ENCODE measurements around the gene YPEL1.
A peak's percentile ranks its signal among the peaks of the same experiment; 100 is the strongest.
"Not testable (repeated sequence)": the region's sequence is repeated elsewhere in the genome, so short reads cannot be mapped to it uniquely, and the experiment has no call there.

YPEL1 gene

DNA sequence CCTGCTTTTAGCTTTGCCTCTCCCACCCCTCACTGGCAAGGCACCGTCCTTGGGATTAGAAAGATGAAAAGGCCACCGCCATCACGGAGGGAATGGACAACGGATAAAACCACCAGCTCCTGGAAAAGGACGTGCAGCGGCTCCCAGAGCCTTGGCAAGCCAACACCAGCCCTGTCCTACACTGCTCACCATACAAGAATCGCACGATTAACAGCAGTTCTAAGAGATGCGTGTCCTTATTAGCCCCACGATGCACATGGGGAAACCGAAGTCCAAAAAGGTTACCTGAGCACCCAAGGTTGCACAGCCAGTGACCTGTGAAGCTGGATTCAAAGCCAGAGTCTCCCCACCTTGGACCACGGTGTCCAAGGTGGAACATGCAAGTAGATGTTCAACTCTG, 7.3 kb downstream of the YPEL1 start:
- no peak overlapping the region for H3K4me3 ChIP-seq (ENCODE audit: low read depth, low read length)
- TF ChIP-seq, protein P1, sequence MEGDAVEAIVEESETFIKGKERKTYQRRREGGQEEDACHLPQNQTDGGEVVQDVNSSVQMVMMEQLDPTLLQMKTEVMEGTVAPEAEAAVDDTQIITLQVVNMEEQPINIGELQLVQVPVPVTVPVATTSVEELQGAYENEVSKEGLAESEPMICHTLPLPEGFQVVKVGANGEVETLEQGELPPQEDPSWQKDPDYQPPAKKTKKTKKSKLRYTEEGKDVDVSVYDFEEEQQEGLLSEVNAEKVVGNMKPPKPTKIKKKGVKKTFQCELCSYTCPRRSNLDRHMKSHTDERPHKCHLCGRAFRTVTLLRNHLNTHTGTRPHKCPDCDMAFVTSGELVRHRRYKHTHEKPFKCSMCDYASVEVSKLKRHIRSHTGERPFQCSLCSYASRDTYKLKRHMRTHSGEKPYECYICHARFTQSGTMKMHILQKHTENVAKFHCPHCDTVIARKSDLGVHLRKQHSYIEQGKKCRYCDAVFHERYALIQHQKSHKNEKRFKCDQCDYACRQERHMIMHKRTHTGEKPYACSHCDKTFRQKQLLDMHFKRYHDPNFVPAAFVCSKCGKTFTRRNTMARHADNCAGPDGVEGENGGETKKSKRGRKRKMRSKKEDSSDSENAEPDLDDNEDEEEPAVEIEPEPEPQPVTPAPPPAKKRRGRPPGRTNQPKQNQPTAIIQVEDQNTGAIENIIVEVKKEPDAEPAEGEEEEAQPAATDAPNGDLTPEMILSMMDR (IDR thresholded peaks at IDR 0.05; ENCODE audit: low read depth, low read length) = no peak

DNA sequence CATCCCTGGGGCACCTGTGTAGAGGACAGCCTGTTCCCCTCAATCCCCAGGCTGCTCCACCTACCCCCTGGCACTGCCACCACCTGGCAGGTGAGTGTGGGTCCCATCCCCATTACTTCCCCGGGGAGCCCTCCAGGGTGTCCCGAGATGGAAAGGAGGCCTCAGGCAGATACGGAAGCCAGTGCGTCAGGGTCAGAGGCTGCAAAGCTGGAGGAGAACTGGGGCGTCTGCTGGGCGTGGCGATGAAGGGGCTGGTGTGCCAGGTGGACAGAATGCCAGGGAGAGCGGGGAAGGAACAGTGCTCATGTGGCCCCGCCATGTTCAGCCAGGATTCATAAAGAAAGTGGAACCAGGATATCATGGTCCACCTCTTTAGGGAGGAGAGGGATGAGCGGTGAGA, 7.8 kb downstream of the YPEL1 start:
- TF ChIP-seq, protein P1 (IDR thresholded peaks at IDR 0.05; ENCODE audit: low read depth, low read length) = no peak
- no peak overlapping the region for H3K4me3 ChIP-seq (ENCODE audit: low read depth, low read length)

DNA sequence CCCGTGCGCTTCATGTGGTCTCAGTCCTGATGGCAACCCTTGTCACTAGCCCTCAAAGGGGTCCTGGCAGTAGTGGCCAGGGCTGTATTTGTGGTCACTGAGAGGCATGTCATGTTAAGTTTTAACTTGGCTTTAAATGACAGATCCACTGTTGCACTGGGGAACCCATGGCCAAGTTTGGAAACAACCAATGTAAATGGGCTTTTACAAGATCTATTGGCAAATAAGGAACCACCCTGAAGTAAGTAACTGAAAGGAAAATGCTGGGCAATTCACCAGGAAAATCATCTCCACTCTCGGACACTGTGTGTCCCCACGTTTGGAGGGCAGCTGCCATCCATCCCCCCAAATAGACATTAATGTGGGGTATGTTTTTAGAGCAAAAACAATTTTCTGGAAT, 8.4 kb downstream of the YPEL1 start:
- TF ChIP-seq, protein P1 (IDR thresholded peaks at IDR 0.05; ENCODE audit: low read depth, low read length) = no peak

DNA sequence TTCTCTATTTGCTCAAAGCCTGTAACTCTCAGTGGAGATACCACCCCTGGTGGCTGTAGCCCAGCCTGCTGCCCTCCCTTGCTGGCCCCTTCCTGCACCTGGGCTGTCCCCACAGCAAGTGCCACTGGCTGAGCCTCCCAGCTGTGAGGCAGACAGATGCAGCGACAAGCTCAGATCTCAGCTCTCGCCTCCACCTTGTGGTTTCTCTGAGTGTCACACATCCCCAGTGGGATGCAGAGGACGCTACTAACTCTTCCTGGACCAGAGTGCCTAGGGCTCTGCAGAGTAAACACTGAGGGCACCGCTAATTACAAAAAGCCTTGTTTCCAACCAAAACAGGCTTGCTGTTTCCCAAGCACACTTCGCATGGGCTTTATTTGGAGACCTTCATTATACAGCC, 8.9 kb downstream of the YPEL1 start:
- TF ChIP-seq, protein P1 (IDR thresholded peaks at IDR 0.05; ENCODE audit: low read depth, low read length) = peak; percentile 25

More for the DNA sequence above, 8.4 kb downstream of the YPEL1 start:
- no peak overlapping the region for H3K4me3 ChIP-seq (ENCODE audit: low read depth, low read length)

DNA sequence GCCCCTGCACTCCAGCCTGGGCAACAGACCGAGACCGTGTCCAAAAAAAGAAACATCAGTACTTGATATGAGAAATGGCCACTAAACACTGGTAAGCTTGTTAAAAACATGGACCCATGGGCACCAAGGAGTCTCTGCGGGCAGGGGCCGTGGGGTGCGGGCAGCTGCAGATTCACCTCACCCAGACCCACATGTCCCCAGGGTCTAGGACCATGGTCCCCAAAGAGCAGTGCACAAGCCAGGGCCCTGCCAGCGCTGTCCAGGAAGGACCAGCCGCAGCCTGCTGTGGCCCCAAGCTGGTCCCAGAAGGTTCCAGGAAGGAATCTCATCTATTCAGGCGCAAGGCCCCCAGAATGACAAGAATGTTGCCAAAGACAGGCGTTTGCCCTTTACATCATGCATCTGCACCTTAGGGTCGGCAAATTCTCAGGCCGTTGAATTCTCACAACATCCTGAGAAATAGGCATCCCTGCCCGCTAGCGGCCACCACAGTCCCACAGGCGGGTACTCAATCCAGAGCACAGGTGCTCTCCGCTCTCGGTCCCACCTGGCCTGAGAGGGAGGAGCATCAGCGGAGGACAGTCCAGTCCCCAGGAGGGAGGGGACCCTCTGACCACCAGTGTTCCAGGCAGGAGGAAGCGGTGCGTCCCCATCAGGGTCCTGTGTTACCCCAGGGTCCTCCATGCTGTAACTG, 9.5 kb downstream of the YPEL1 start:
- H3K4me3 ChIP-seq (ENCODE audit: low read depth, low read length) = no peak overlapping the region
- TF ChIP-seq, protein P1 (IDR thresholded peaks at IDR 0.05; ENCODE audit: low read depth, low read length) = no peak

More for the DNA sequence above, 8.9 kb downstream of the YPEL1 start:
- H3K4me3 ChIP-seq (ENCODE audit: low read depth, low read length) = no peak overlapping the region

DNA sequence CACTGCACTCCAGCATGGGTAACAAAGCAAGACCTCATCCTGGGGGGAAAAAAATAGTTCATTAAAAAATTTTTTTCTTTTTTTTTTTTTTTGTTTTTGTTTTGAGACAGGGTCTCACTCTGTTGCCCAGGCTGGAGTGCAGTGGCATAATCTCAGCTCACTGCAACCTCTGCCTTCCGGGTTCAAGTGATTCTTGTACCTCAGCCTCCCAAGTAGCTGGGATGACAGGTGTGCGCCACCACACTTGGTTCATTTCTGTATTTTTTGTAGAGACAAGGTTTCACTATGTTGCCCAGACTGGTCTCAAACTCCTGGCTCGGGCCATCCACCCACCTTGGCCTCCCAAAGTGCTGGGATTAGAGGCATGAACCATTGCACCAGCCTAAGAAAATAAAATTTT, 11.1 kb downstream of the YPEL1 start:
- H3K4me3 ChIP-seq (ENCODE audit: low read depth, low read length) = not testable (repeated sequence)

GRCh38 chr22:21721195-21721852, 14.3 kb downstream of the YPEL1 start:
- H3K4me3 ChIP-seq (ENCODE audit: low read depth, low read length) = not testable (repeated sequence)

DNA sequence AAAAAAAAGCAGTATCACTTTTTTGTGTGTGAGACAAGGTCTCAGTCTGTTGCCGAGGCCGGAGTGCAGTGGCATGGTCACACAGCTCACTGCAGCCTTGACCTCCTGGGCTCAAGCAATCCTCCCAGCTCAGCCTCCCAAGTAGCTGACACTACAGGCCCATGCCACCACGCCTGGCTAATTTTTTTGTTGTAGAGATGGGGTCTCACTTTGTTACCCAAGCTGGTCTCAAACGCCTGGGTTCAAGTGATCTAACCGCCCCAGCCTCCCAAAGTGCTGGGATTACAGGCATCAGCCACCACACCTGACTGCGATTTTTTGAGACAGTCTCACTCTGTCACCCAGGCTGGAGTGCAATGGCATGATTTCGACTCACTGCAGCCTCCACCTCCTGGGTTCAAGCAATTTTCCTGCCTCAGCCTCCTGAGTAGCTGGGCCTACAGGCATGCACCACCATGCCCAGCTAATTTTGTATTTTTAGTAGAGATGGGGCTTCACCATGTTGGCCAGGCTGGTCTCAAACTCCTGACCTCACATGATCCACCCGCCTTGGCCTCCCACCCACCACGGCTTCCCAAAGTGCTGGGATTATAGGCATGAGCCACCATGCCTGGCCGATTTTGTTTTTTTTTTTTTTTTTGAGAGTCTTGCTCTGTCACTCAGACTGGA, 15.3 kb downstream of the YPEL1 start:
- H3K4me3 ChIP-seq (ENCODE audit: low read depth, low read length) = not testable (repeated sequence)
